Neuronal stem cell (in vitro differentiated cells): ENCODE results near the gene GLYR1.

Source experiments
- DNase-seq: peaks from one replicate; pipeline ENCODE4 v3.0.0-alpha.2; 2013; ENCODE audit warnings: low spot score
- H2AFZ ChIP-seq: one replicate; pipeline ENCODE4 v1.6.1; 2013; ENCODE audit warnings: mild to moderate bottlenecking, low read length, inconsistent platforms
- H2AK5ac ChIP-seq: 2 replicates; pipeline ENCODE4 v1.6.1; 2013; ENCODE audit warnings: low read depth, mild to moderate bottlenecking, inconsistent platforms, low read length, moderate library complexity, mixed read lengths
- H2BK120ac ChIP-seq: 2 replicates; pipeline ENCODE4 v1.6.1; 2013; ENCODE audit warnings: low read depth, mild to moderate bottlenecking, inconsistent platforms, low read length, moderate library complexity, mixed read lengths
- H2BK12ac ChIP-seq: one replicate; pipeline ENCODE4 v1.6.1; 2013; ENCODE audit warnings: low read length, inconsistent platforms
- H2BK15ac ChIP-seq: 2 replicates; pipeline ENCODE4 v1.6.1; 2013; ENCODE audit warnings: mild to moderate bottlenecking, low read length, inconsistent platforms, mixed read lengths
- H2BK5ac ChIP-seq: one replicate; pipeline ENCODE4 v1.6.1; 2013; ENCODE audit warnings: inconsistent platforms, mild to moderate bottlenecking, low read length, moderate library complexity
- H3K14ac ChIP-seq: one replicate; pipeline ENCODE4 v1.6.1; 2013; ENCODE audit warnings: low read length, inconsistent platforms
- H3K18ac ChIP-seq: 2 replicates; pipeline ENCODE4 v1.6.1; 2013; ENCODE audit warnings: low read length, inconsistent platforms
- H3K23ac ChIP-seq: 2 replicates; pipeline ENCODE4 v1.6.1; 2013; ENCODE audit warnings: low read depth, mild to moderate bottlenecking, mixed read lengths, low read length, inconsistent platforms; ENCODE audit not compliant: poor library complexity
- H3K27ac ChIP-seq: replicated peaks from 3 replicates; pipeline ENCODE4 v1.5.1; 2013; ENCODE audit warnings: low read length, inconsistent platforms
- H3K27me3 ChIP-seq, 3 experiments: 2 replicates each; pipeline ENCODE4 v1.6.1; 2013; ENCODE audit warnings: low read length in 3 of 3, mild to moderate bottlenecking in 2 of 3, inconsistent platforms in 1 of 3, low read depth in 1 of 3, mixed read lengths in 1 of 3, moderate library complexity in 1 of 3; ENCODE audit not compliant: control insufficient read depth in 3 of 3, insufficient read depth in 3 of 3
- H3K36me3 ChIP-seq, 2 donors: replicated peaks in 1 of 2; 2 replicates each; pipeline ENCODE4 v1.6.1; 2013; ENCODE audit warnings: low read length in 2 of 2; ENCODE audit not compliant: control insufficient read depth in 2 of 2, insufficient read depth in 2 of 2
- H3K4ac ChIP-seq: 2 replicates; pipeline ENCODE4 v1.6.1; 2013; ENCODE audit warnings: inconsistent platforms, mild to moderate bottlenecking, low read length, moderate library complexity
- H3K4me1 ChIP-seq, 2 donors: 1 replicate in 1 of 2; 2 replicates in 1 of 2; pipeline ENCODE4 v1.6.1; 2013; ENCODE audit warnings: low read length in 2 of 2, low read depth in 1 of 2; ENCODE audit not compliant: control insufficient read depth in 2 of 2, insufficient read depth in 1 of 2
- H3K4me2 ChIP-seq: one replicate; pipeline ENCODE4 v1.6.1; 2013; ENCODE audit warnings: mild to moderate bottlenecking, low read length, inconsistent platforms; ENCODE audit not compliant: insufficient read depth, poor library complexity, severe bottlenecking
- H3K4me3 ChIP-seq, 2 donors: 2 replicates each; pipeline ENCODE4 v1.5.1; 2013; ENCODE audit warnings: low read length in 2 of 2, mild to moderate bottlenecking in 2 of 2, inconsistent platforms in 1 of 2, moderate library complexity in 1 of 2
- H3K79me1 ChIP-seq: one replicate; pipeline ENCODE4 v1.6.1; 2013; ENCODE audit warnings: low read depth, mild to moderate bottlenecking, inconsistent platforms, low read length, moderate library complexity
- H3K9ac ChIP-seq: one replicate; pipeline ENCODE4 v1.6.1; 2013; ENCODE audit warnings: mild to moderate bottlenecking, low read depth, low read length, inconsistent platforms; ENCODE audit not compliant: poor library complexity
- H3K9me3 ChIP-seq, 2 donors: replicated peaks in 1 of 2; 2 replicates each; pipeline versions ENCODE3 to v1.6.1; 2013; ENCODE audit warnings: low read length in 2 of 2, mild to moderate bottlenecking in 2 of 2, inconsistent platforms in 1 of 2, low read depth in 1 of 2, mixed read lengths in 1 of 2, moderate library complexity in 1 of 2; ENCODE audit not compliant: control insufficient read depth in 2 of 2, insufficient read depth in 1 of 2
- H4K8ac ChIP-seq: one replicate; pipeline ENCODE4 v1.6.1; 2013; ENCODE audit warnings: low read depth, mild to moderate bottlenecking, inconsistent platforms, low read length, moderate library complexity
- H4K91ac ChIP-seq: one replicate; pipeline ENCODE4 v1.6.1; 2013; ENCODE audit warnings: low read length, low read depth, mild to moderate bottlenecking, inconsistent platforms; ENCODE audit not compliant: poor library complexity
- WGBS, 2 donors: extraction: QIAGEN DNeasy Blood & Tissue Kit; methylation state at CpG; one replicate each; pipeline ENCODE4 v1.1.7; 2013; ENCODE audit warnings: missing lambda C conversion rate in 2 of 2, mixed read lengths in 1 of 2; ENCODE audit not compliant: insufficient read length in 2 of 2, insufficient replicate concordance in 1 of 2; ENCODE audit errors: extremely low coverage in 2 of 2; 5-methylcytosine and 5-hydroxymethylcytosine counted together

Gene GLYR1

DNA sequence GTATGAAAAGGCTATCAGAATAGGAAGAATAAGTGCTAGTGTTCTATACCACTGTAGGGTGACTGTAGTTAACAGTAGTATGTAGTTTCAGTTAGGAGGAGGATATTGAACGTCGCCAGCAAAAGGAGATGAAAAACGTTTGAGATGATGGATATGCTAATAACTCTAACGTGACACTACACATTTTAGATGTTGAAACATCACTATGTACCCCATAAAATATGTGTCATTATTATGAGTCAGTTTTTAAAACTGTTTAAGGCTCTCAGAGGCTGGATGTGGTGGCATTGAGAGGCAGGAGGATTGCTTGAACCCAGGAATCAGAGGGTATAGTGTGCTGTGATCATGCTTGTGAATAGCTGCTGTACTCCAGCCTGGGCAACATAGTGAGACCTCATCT, 32.0 kb upstream of the GLYR1 start:
- no peak overlapping the region for H2BK5ac ChIP-seq
- no peak overlapping the region for H3K9ac ChIP-seq
- H3K27ac ChIP-seq = no peak overlapping the region
- no peak overlapping the region for H3K18ac ChIP-seq
- H3K27me3 ChIP-seq = no peaks in the 10 kb centered on the region
- no peak overlapping the region for H2AK5ac ChIP-seq
- H3K36me3 ChIP-seq = peaks cover 71 to 98% of the 10 kb centered on the region in 2 donors
- H3K4me2 ChIP-seq = no peak overlapping the region
- peaks cover under 1% of the 10 kb centered on the region for H3K79me1 ChIP-seq
- H3K4ac ChIP-seq = no peak overlapping the region
- H3K23ac ChIP-seq = no peak overlapping the region
- no peaks in the 10 kb centered on the region for H3K9me3 ChIP-seq
- no peak overlapping the region for H3K14ac ChIP-seq
- H4K8ac ChIP-seq = no peak overlapping the region
- H2BK12ac ChIP-seq = no peak overlapping the region
- H3K4me1 ChIP-seq = no peaks in the 10 kb centered on the region
- H4K91ac ChIP-seq = no peak overlapping the region
- H2BK120ac ChIP-seq = no peak overlapping the region
- H2AFZ ChIP-seq = no peak overlapping the region
- H3K4me3 ChIP-seq = no peak overlapping the region
- no CpG with 5 or more reads among the region's 4 CpGs for WGBS, 2 donors
- DNase-seq = no peak
- no peak overlapping the region for H2BK15ac ChIP-seq

DNA sequence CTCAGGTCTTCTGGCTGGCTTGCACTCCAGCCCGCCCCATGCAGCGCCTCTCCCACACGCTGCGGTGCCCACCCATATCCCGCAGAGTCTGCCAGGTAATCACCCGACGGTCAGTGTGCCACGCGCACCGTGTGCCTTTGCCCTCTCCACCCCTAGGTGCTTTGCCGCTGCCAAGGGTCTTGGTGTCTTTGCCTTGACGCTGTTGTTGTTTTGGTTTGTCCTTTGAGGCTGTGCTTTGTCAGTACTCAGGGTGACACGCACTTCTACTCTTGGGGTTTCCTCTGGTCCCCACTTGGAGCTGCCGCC, 30.2 kb upstream of the GLYR1 start:
- no peak overlapping the region for H3K14ac ChIP-seq
- no peak overlapping the region for H4K91ac ChIP-seq
- H3K23ac ChIP-seq = no peak overlapping the region
- H3K79me1 ChIP-seq = no peaks in the 10 kb centered on the region
- H2AFZ ChIP-seq = no peak overlapping the region
- no peaks in the 10 kb centered on the region for H3K27me3 ChIP-seq
- DNase-seq = no peak
- H3K4me2 ChIP-seq = no peak overlapping the region
- H3K4ac ChIP-seq = no peak overlapping the region
- H2BK120ac ChIP-seq = no peak overlapping the region
- no peaks in the 10 kb centered on the region for H3K4me1 ChIP-seq
- no peak overlapping the region for H3K9ac ChIP-seq
- WGBS, 2 donors = no CpG with 5 or more reads among the region's 14 CpGs
- H3K18ac ChIP-seq = no peak overlapping the region
- H3K36me3 ChIP-seq = peaks cover 70 to 97% of the 10 kb centered on the region in 2 donors
- H2BK12ac ChIP-seq = no peak overlapping the region
- H3K27ac ChIP-seq = no peak overlapping the region
- H2BK5ac ChIP-seq = no peak overlapping the region
- H3K9me3 ChIP-seq = no peaks in the 10 kb centered on the region
- no peak overlapping the region for H3K4me3 ChIP-seq
- H4K8ac ChIP-seq = no peak overlapping the region
- H2BK15ac ChIP-seq = no peak overlapping the region
- H2AK5ac ChIP-seq = no peak overlapping the region

DNA sequence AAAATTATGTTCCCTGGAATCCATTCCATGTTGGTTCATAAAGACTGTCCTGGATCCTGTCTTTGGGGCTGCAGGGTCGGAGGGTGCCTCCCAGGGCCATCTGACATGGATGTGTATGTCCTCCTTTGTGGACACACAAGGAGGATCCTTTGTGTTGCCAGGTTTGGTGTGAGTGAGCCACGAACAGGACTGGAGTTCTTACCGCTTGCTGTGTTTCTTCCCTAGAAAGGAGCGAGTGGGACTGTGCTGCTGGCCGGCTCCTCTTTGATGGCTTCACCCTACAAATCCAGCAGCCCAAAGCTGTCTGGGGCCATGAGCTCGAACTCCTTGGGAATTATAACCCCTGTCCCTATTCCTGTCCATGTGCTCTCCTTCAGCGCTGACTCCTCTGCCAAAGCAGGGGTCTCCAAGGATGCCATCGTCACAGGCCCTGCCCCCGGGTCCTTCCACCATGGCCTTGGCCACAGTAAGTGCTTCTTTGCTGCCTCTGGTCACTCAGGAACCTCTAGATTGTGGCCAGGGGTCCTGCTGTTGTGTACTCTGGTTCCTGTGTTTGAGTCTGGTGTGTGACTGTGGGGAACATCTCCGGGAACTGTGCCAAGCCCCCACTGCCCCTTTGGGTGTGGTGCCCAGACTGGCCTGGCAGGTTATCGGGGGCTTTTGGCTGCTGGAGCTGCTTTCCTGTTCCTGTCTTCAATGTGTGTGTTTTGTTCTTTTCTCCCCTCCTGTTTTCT, 29.7 kb upstream of the GLYR1 start:
- DNase-seq = no peak

DNA sequence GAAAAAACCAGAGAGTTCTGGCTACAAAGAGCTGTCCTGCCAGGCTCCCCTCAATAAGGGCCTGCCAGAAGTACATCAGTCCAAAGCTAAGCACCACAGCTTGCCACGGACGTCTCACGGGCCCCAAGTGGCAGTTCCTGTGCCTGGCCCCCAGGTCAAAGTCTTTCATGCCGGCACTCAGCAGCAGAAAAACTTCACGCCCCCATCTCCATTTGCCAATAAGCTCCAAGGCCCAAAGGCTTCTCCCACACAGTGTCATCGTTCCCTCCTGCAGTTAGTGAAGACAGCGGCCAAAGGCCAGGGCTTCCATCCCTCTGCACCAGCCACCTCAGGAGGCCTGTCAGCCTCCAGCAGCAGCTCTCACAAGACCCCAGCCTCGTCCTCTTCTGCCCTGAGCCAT, 27.6 kb upstream of the GLYR1 start:
- H3K4me1 ChIP-seq = no peaks in the 10 kb centered on the region
- H2AK5ac ChIP-seq = no peak overlapping the region
- no peak overlapping the region for H3K23ac ChIP-seq
- no peaks in the 10 kb centered on the region for H3K9me3 ChIP-seq
- H3K14ac ChIP-seq = no peak overlapping the region
- H3K36me3 ChIP-seq = peaks cover 71 to 95% of the 10 kb centered on the region in 2 donors
- H3K18ac ChIP-seq = no peak overlapping the region
- no peak for DNase-seq
- H3K9ac ChIP-seq = no peak overlapping the region
- no peak overlapping the region for H2BK5ac ChIP-seq
- no peak overlapping the region for H3K4ac ChIP-seq
- no peak overlapping the region for H2AFZ ChIP-seq
- H3K79me1 ChIP-seq = no peaks in the 10 kb centered on the region
- no peak overlapping the region for H2BK12ac ChIP-seq
- WGBS, 2 donors = no CpG with 5 or more reads among the region's 8 CpGs
- no peak overlapping the region for H2BK120ac ChIP-seq
- no peak overlapping the region for H3K4me3 ChIP-seq
- H3K4me2 ChIP-seq = no peak overlapping the region
- H4K91ac ChIP-seq = no peak overlapping the region
- H3K27ac ChIP-seq = no peak overlapping the region
- H2BK15ac ChIP-seq = no peak overlapping the region
- no peak overlapping the region for H4K8ac ChIP-seq
- H3K27me3 ChIP-seq = no peaks in the 10 kb centered on the region

More for the DNA sequence above, 29.7 kb upstream of the GLYR1 start:
- no peak overlapping the region for H2BK5ac ChIP-seq
- no peak overlapping the region for H3K4ac ChIP-seq
- no peak overlapping the region for H3K14ac ChIP-seq
- no peak overlapping the region for H3K4me3 ChIP-seq
- H3K79me1 ChIP-seq = no peaks in the 10 kb centered on the region
- no peaks in the 10 kb centered on the region for H3K9me3 ChIP-seq
- no peak overlapping the region for H3K9ac ChIP-seq
- H3K4me1 ChIP-seq = no peaks in the 10 kb centered on the region
- peaks cover 72 to 96% of the 10 kb centered on the region in 2 donors for H3K36me3 ChIP-seq
- H3K27me3 ChIP-seq = no peaks in the 10 kb centered on the region
- H4K8ac ChIP-seq = no peak overlapping the region
- no peak overlapping the region for H3K18ac ChIP-seq
- no peak overlapping the region for H2BK15ac ChIP-seq
- WGBS, 2 donors = no CpG with 5 or more reads among the region's 11 CpGs
- no peak overlapping the region for H2AK5ac ChIP-seq
- H2BK120ac ChIP-seq = no peak overlapping the region
- H4K91ac ChIP-seq = no peak overlapping the region
- H3K27ac ChIP-seq = no peak overlapping the region
- no peak overlapping the region for H3K23ac ChIP-seq
- H2BK12ac ChIP-seq = no peak overlapping the region
- H3K4me2 ChIP-seq = no peak overlapping the region
- H2AFZ ChIP-seq = no peak overlapping the region
